Natural killer cell (primary cell): ENCODE results near the gene TTLL11. TPM values are rescaled to one million over a fixed set of nuclear protein-coding genes. Genes with fewer than 3 reads are reported as not detected.

Source experiments
- ATAC-seq, 3 donors: fragments of 150-1000 bp in 2 of 3; fragments of 200-7000 bp in 1 of 3; cut with Tn5 transposase; 1 replicate in 1 of 3; 2 replicates in 2 of 3; pipeline ENCODE4 v1.10.0; 2021; ENCODE audit warnings: mild to moderate bottlenecking in 2 of 3, moderate library complexity in 2 of 3
- DNase-seq, 2 donors: peaks; one replicate each; pipeline versions ENCODE4 v3.0.0 to v3.0.0-alpha.2; 2013 to 2021; ENCODE audit warnings: mixed read lengths in 1 of 2
- H3K27ac ChIP-seq: one replicate; pipeline ENCODE4 v1.5.1; 2013; ENCODE audit warnings: mild to moderate bottlenecking, low read length
- H3K27me3 ChIP-seq: one replicate; pipeline ENCODE4 v1.6.1; 2013; ENCODE audit warnings: low read length; ENCODE audit not compliant: control insufficient read depth, insufficient read depth
- H3K36me3 ChIP-seq: one replicate; pipeline ENCODE4 v1.6.1; 2013; ENCODE audit warnings: low read length; ENCODE audit not compliant: control insufficient read depth, insufficient read depth
- H3K4me1 ChIP-seq: one replicate; pipeline ENCODE4 v1.6.1; 2013; ENCODE audit warnings: low read length; ENCODE audit not compliant: control insufficient read depth, insufficient read depth
- H3K4me3 ChIP-seq: one replicate; pipeline ENCODE4 v1.5.1; 2013; ENCODE audit warnings: low read length
- H3K9me3 ChIP-seq: one replicate; pipeline ENCODE4 v1.6.1; 2013; ENCODE audit warnings: low read length; ENCODE audit not compliant: control insufficient read depth, insufficient read depth
- H3K27ac Mint-ChIP-seq, 2 donors: one replicate each; pipeline ENCODE4 v1.8.0; 2022; ENCODE audit warnings: mild to moderate bottlenecking in 2 of 2, mixed read lengths in 2 of 2, moderate library complexity in 1 of 2
- H3K27me3 Mint-ChIP-seq, 2 donors: one replicate each; pipeline ENCODE4 v1.8.0; 2022; ENCODE audit warnings: low read depth in 2 of 2, mixed read lengths in 2 of 2
- H3K36me3 Mint-ChIP-seq: one replicate; pipeline ENCODE4 v1.8.0; 2022; ENCODE audit warnings: mixed read lengths
- H3K4me1 Mint-ChIP-seq, 2 donors: one replicate each; pipeline ENCODE4 v1.8.0; 2022; ENCODE audit warnings: mixed read lengths in 2 of 2
- H3K4me3 Mint-ChIP-seq: one replicate; pipeline ENCODE4 v1.8.0; 2022; ENCODE audit warnings: mild to moderate bottlenecking, moderate library complexity, mixed read lengths
- H3K9me3 Mint-ChIP-seq, 2 donors: one replicate each; pipeline ENCODE4 v1.8.0; 2022; ENCODE audit warnings: mixed read lengths in 2 of 2
- whole genome bisulfite sequencing: methylation state at CpG from one replicate; pipeline ENCODE4 v1.1.7; 2013; ENCODE audit warnings: missing lambda C conversion rate; ENCODE audit not compliant: insufficient coverage; 5-methylcytosine and 5-hydroxymethylcytosine counted together
- intact Hi-C: fragments of 100-400 bp; cut with micrococcal nuclease; formaldehyde crosslinking; loops from one replicate; pipeline ENCODE4 v1.14.2; 2022
- total RNA-seq, 4 donors: library from RNA; stranded (reverse); fragments of 120-200 nt in 1 of 4; gene quantifications; one replicate each; pipeline versions ENCODE4 v1.2.3 to v1.2.4, GENCODE V29; 2013 to 2022
- TF ChIP-seq, protein P1 (sequence below): fragments of 200-600 bp; IDR thresholded peaks from one replicate; pipeline ENCODE4 v1.8.0; 2022; ENCODE audit warnings: antibody characterized with exemption

TTLL11 gene
- total RNA-seq, 3 donors from 2014 or later (not counting 1 experiment from before 2014, with no cell fraction given) = 3.4 to 4.6 (median 3.6) TPM

DNA sequence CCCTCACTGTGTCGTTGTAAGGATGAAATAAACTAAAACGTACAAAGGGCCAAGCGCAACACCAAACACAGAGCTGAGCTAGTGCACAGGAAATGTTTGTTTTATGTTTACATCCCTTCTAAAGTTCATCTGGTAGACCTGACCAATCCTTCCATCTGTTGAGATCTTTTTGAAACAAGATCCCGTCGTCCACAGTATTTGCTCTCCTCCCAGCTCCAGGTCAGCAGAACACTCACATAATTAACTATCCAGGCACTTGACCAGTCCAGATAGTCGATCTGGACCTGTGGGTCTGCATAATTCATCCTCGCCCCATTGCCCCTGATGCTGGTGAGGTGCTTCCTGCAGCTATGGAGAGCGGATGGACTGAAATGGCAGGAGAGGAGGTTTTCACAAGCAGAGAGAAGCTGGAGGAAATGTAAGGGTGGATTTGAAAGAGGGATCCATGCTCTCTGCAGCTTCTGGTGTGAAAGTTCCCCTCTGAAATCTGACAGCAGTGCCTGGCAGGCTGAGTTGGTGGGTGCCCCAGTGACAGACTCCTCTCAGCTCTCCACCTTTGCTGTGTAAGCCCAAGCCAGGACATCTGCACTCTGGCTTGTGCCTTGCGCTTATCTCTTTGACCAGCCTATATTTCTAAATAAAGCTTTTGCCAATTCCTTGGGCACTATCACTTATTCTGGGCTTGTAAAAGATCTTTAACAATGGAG is 102.4 kb downstream of the TTLL11 start:
- H3K9me3 ChIP-seq = no peaks in the 10 kb centered on the region
- Mint-ChIP-seq H3K4me1 (no peaks in the 10 kb centered on the region), H3K27ac (no peak overlapping the region), H3K27me3 (no peaks in the 10 kb centered on the region), H3K36me3 (no peaks in the 10 kb centered on the region), H3K4me3 (no peak overlapping the region), H3K9me3 (no peaks in the 10 kb centered on the region)
- no peak for DNase-seq
- H3K27me3 ChIP-seq = no peaks in the 10 kb centered on the region
- TF ChIP-seq, protein P1, sequence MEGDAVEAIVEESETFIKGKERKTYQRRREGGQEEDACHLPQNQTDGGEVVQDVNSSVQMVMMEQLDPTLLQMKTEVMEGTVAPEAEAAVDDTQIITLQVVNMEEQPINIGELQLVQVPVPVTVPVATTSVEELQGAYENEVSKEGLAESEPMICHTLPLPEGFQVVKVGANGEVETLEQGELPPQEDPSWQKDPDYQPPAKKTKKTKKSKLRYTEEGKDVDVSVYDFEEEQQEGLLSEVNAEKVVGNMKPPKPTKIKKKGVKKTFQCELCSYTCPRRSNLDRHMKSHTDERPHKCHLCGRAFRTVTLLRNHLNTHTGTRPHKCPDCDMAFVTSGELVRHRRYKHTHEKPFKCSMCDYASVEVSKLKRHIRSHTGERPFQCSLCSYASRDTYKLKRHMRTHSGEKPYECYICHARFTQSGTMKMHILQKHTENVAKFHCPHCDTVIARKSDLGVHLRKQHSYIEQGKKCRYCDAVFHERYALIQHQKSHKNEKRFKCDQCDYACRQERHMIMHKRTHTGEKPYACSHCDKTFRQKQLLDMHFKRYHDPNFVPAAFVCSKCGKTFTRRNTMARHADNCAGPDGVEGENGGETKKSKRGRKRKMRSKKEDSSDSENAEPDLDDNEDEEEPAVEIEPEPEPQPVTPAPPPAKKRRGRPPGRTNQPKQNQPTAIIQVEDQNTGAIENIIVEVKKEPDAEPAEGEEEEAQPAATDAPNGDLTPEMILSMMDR = no peak
- no peaks in the 10 kb centered on the region for H3K36me3 ChIP-seq
- intact Hi-C loops = no loop called here
- WGBS = 90% methylated on average over 9 of the region's 9 CpGs
- ATAC-seq = no peak
- no peak overlapping the region for H3K27ac ChIP-seq
- H3K4me3 ChIP-seq = no peak overlapping the region
- H3K4me1 ChIP-seq = no peaks in the 10 kb centered on the region

DNA sequence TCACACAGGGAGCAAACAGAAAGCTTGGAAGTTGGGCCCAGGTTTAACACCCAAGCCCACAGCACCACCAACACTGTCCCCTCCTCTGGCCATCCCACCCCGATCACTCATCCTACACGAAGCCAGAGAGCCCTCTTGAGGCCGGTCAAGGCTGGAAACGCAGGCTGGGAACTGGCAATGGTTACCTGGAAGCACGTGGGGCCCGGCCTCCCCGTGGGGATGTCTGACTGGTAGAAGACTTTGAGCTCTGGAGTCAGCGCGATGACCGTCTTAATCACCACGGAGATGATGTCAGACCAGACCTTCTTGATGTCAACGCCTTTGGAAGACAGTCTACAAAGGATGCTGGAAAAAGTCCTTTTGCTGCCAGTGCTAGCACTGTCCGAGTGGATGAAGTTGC is 104.1 kb downstream of the TTLL11 start:
- H3K4me1 ChIP-seq = no peaks in the 10 kb centered on the region
- intact Hi-C loops = no loop called here
- no peak overlapping the region for H3K27ac ChIP-seq
- no peak overlapping the region for H3K4me3 ChIP-seq
- DNase-seq (no peak), ATAC-seq (peak in 1 of 3 donors; percentile 5)
- Mint-ChIP-seq H3K9me3 (no peaks in the 10 kb centered on the region), H3K4me1 (no peaks in the 10 kb centered on the region), H3K27me3 (no peaks in the 10 kb centered on the region), H3K4me3 (no peak overlapping the region), H3K36me3 (no peaks in the 10 kb centered on the region), H3K27ac (no peak overlapping the region)
- WGBS = 86% methylated on average over 13 of the region's 13 CpGs
- no peaks in the 10 kb centered on the region for H3K36me3 ChIP-seq
- H3K27me3 ChIP-seq = no peaks in the 10 kb centered on the region
- no peaks in the 10 kb centered on the region for H3K9me3 ChIP-seq
- TF ChIP-seq, protein P1 = no peak

DNA sequence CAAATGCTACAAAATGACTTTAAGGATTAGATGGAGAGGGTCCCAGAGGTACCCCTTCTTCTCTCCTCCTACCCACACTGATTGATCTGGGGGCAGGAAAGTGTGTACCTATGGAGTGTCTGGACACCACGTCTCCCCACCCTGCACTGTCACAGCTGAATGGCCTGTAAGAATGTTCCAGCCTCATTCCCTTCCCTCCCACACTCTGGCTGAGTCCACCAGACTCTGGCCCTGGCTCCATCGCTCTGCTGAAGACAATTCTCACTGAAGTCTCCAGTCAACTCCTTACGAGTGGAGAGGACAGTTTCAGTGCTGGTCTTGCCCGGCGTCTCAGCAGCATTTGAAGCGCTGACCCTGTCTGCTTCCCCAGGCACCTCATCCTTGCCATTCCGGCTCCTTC is 105.8 kb downstream of the TTLL11 start:
- Histone ChIP-seq H3K4me3 (no peak overlapping the region), H3K36me3 (no peaks in the 10 kb centered on the region), H3K27me3 (no peaks in the 10 kb centered on the region), H3K9me3 (no peaks in the 10 kb centered on the region), H3K27ac (no peak overlapping the region), H3K4me1 (no peaks in the 10 kb centered on the region)
- H3K36me3 Mint-ChIP-seq = no peaks in the 10 kb centered on the region
- no peaks in the 10 kb centered on the region for H3K4me1 Mint-ChIP-seq
- WGBS = 94% methylated on average over 7 of the region's 7 CpGs
- no peaks in the 10 kb centered on the region for H3K27me3 Mint-ChIP-seq
- H3K27ac Mint-ChIP-seq = no peak overlapping the region
- H3K4me3 Mint-ChIP-seq = no peak overlapping the region
- TF ChIP-seq, protein P1 = no peak
- intact Hi-C loops = no loop called here
- ATAC-seq (no peak), DNase-seq (no peak)
- no peaks in the 10 kb centered on the region for H3K9me3 Mint-ChIP-seq
